GM04504 (cell line): Measurements from ENCODE around the gene CLSTN1.
"Not testable (repeated sequence)": the region's sequence is repeated elsewhere in the genome, so short reads cannot be mapped to it uniquely, and the experiment has no call there.

Experiments
- DNase-seq: peaks from one replicate; pipeline ENCODE4 v3.0.0-alpha.2; 2012; ENCODE audit warnings: low read depth

CLSTN1 gene

DNA sequence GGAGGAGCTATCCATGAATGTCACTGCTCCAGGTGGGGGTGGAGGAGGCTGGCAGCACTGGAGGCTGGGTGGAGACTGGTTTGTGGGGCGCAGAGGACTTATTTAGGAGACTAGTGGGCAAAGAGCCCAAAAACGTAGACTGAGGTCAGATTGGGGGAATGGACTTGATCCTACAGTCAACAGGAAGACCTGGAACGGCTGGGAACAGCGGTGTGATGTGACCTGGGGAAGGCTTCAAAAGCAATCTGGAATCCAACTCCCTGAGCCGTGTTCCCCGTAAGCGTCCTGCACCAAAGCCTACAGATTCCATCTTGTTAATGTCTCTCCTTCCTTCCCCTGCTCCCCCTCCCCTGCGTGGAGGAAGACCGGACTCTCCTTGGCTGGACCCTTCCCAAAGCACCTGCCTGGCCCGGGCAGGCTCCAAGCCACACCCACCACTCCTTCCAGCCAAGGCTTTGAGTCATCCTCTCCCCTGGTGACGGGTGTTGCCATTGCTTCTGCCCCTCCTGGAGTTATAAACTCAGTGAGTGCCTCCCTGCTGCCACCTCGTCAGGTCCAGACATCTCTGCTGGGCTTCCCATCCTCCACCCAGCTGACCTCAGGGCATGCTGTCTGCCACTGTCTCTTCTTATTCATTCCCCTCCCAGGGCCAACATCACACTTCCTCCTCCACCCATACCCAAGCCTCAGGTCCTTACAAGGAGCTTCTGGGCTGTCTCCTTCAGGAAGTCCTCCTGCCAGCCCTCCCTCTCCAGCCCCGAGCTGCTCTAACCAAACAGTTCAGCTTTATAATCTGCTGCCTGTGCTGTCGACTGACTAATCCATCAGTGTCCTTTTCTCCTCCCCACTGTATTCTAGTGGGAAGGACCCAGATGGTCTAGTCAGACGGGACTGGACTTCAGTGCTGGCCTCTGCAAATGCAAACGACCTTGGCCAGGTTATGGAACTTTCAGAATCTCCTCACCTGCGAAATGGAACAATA, 1.6 kb upstream of the CLSTN1 start:
- DNase-seq: peak; percentile 36

DNA sequence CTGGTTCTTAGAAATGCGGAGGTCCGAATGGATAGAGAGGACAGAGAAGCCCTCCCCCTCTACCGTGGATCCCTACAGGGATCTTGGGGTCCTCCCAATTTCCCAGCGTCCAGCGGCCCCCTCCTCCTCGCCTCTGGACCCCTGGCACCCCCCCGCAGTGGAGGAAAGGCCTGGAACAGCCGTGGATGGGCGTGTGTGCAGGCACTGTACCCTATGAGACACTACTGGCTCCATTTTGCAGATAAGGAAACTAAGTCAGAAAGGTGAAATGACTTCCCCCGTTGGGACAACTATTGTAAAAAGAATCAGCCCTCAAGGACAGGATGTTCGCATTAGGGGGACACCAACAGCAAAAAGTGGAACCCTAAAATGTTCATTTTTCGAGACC, 931 bp upstream of the CLSTN1 start:
- DNase-seq: no peak

DNA sequence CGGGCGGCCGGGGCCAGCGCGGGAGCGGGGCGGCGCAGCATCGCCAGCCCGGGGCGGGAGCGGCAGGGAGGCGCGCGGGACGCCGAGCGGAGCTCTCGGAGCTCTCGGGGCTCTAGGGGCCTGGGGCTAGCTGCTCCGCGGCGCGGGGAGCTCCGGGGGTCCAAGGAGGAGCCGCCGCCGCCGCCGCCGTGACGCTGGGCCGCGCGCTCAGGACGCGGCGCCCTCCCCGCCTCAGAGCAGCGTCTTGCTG, 147 bp downstream of the CLSTN1 start:
- DNase-seq: no peak

DNA sequence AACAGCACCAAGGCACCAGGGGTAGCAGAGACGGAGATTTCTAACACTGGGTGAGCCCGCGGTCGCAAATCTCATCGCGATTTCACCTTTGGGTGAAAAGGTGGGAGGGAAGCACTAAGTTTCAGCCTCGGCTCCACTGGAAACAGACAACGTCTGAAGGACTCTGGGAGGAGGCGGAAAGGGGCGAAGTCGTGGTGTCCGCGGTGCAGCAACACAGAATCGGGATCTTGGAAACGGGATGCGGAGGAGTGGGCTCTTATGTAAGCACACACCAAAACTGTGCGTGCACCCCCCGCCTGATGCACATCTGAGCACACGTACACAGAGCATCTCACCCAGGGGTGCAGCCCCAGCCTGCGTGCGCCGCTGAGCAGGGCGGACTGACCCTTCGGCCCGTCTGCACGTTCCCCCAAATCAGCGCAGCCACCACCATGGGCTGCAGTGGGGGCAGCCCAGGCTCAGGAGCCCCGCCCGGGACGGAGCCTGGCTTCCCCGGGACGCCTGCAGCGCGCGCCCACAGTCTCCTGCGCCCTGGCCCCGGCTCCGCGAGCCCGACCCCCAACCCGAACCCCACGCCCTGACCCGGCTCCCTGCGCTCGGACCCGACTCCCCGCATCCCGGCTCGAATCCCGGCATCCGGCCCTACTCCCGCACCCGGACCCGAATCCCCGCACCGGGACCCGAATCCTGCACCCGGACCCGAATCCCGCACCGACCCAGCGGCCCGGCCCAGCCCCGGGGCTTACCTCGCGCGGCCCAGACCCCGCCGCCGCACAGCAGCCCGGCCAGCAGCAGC, 670 bp downstream of the CLSTN1 start:
- DNase-seq: no peak

DNA sequence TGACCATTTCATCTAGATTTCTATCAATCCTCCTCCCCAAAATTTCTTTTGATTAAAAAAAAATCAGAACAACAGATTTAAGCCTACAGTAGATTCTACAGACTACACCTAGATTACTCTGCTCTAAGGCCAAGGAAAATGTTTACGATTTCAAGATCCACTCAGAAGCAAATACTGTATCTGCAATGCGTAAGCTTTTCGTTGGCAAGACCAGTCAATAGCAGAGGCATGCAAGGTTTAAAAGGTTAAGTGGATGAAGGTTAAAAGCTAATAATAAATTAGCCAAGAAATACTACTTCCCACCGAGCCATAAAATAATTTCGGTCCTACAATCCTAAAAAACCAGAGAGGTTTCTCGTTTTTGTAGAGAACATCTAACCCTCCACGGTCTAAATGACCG, 1.3 kb downstream of the CLSTN1 start:
- no peak for DNase-seq

DNA sequence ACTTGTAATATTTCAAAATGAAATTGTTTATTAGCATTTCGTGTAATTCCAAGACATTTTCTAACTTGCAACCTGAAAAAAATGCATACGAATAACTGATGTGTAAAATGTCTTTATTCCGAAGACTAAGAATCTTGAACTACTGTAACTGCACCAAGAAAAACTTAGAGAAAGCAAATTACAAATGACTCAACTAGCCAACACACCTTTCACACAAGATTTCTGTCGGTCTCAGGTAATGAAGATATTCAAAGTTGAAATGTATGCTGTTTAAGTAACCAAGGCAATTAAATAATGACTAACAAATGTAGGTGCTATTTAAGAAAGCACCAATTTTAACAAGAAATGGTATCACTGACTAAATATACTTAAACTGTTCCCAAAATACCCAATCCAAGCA, 2.1 kb downstream of the CLSTN1 start:
- no peak for DNase-seq

DNA sequence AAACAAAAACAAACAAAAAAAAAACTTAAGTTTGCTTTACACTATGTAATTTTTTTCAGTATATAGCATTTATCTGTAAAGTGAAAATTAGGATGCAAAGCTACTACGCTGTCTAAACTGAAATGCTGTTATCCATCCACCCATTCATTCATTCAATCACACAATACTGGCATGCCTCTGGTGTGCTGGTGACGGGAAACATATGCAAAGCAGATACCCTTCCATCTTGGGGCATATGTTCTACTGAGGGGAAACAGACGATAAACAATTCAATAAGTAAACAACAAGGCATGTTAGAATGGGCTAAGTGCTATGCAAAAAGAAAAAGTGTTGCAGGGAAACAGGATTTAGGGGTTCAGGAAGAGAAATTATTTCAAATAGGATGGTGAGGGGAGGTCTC, 3.2 kb downstream of the CLSTN1 start:
- DNase-seq: no peak

DNA sequence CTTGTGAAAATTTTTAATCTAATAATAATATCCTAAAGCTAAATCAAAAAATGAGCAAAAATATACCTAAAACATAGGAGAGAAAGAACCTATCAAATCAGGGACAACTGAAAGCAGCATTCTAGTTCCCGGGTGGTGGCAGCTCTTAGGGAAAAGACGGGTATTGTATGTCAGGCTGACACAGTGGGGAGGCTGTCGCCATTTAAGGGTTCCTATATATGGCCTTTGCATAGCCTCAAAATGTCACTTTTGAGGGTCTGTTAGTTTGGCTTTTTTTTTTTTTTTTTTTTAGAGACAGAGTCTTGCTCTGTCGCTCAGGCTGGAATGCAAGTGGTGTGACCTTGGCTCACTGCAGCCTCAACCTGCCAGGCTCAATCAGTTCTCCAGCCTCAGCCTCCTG, 6.0 kb downstream of the CLSTN1 start:
- DNase-seq: no peak

DNA sequence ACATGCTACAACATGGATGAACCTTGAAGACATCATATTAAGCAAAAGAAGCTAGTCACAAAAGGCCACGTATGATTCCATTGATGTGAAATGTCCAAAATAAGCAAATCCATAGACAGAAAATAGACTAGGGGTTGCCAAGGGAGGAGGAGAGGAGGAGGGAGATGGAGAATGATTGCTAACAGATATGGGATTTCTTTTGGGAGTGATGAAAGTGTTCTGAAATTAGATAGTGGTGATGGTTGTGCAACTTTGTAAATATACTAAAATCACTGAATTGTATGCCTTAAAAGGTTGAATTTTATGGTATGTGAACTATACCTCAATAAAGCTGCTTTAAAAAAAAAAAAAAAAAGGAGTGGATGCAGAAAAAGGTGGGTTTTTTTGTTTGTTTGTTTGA, 7.6 kb downstream of the CLSTN1 start:
- DNase-seq: no peak

DNA sequence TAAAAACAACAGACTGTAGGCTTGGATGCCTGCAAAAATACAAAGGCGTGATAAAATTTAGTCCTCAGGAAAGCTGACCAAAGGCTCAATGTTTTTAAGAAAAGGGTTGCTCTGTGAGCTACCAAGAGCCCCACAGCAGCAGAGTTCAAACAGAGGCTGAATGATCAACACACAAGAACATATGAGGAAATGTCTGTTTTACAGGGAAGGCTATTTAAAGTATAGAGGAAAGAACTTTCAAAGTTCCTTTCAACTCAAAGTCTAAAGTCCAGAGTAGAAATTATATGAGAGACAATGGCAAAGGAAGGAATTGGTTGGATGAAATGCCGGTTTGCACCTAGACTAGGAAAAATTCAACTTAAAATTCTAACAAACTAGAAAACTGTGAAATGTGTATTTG, 8.6 kb downstream of the CLSTN1 start:
- no peak for DNase-seq

DNA sequence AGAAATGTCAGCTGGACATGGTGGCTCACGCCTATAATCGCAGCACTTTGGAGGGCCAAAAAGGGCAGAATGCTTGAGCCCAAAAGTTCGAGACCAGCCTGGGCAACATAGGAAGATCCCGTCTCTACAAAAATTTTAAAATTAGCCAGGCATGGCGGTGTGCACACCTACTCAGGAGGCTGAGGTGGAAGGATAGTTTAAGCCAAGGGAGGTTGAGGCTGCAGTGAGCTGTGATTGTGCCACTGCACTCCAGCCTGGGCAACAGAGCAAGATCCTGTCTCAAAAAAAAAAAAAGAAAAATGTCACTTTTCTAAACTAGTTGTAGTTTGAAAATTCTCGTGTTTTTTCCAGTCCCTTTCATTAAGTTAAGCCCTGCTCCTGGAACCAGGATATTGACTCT, 9.1 kb downstream of the CLSTN1 start:
- DNase-seq: no peak

DNA sequence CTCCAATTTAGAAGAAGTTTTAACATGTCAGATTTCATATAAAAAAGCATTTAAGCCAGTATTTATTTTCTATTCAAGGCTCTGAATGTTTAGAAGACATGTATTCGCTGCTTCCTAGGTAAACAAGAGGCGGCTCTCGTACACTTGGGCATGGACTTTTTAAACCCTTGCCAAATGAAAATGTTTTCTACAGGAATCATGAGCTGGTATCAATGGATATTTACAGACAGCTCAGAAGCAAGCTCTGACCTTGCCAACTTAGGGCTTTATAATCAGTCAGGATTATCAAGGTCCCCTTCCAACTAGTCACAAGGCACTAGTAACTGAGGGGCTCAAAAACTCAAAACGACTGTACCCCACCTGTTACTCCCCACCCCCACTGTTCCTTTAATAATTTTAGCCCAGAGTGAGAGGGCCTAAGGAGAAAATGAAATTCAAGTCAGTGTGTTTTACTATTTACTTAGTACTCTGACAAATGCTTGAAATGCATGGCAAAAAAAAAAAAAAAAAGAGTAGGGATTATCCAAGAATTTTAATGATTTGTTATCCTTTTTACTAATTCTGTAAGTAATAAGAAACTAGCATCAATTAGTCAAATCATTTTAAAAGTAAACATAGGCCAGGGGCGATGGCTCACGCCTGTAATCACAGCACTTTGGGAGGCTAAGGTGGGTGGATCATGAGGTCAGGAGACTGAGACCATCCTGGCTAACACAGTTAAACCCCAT, 12.4 kb downstream of the CLSTN1 start:
- no peak for DNase-seq

DNA sequence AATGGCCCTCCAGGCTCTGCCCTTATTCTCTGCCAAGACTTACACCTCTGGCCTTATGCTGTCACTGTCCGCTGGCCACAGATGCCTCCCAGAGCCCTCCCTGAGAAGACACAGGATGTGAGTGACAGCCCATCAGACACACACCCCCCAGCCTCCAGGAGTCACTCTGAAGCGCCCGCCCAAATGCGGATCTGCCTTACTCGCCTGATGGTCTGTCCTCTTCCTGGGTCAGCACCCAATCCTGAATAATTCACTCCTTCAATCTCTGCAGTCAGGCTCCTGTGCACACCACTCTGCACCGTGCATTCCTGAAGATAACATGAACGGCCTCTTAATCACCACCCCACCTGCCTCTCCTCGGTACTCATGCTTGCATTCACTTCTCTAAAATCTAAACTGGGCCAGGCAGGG, 14.7 kb downstream of the CLSTN1 start:
- no peak for DNase-seq

DNA sequence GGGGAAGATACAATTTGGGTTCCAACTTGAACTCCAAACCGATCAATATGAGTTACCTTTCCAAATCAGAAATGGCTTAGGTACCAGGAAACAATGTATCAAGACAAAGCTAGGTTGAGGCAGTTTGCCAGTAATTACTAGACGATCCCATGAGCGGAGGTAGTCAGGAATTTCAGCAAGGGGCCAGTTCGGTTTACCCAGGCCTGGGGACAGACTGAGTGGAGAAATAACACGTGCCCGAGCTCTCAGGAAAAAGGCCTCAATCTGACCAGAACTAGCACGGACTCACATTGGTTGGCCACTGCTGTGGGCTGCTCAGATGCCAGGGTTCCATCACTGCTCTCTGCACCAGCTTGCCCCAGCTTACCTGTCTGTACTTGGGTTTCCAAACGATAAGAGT, 15.3 kb downstream of the CLSTN1 start:
- no peak for DNase-seq

DNA sequence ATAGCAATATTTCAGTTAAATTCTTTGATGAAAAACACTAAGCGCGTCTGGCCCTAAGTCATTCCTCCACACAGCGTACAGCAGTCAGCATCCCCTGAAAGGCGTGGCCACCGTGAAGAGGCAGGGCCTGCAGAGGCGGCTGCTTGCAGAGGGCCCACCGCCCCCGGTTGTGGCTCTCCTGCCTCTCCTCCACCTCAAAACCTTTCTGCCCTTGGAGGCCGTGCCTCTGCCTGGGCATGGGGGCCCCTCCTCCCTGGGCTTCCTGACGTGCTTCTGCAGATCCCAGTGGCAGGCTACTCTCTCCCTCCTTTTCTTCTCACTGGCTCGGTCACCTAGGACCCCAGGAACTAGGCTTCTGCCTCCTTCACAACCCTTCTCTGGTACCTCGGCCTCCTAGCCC, 16.2 kb downstream of the CLSTN1 start:
- no peak for DNase-seq

DNA sequence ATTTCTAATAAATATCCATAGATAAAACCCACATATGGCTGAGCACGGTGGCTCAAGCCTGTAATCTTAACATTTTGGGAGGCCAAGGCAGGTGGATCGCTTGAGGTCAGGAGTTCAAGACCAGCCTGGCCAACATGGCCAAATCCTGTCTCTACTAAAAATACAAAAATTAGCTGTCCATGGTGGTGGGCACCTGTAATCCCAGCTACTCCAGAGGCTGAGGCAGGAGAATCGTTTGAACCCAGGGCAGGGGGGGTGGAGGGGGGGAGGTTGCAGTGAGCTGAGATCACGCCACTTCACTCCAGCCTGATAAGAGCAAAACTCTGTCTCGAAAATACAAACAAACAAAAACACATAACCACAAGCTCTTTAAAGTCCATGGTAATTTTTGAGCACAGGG, 17.8 kb downstream of the CLSTN1 start:
- not testable (repeated sequence) for DNase-seq

DNA sequence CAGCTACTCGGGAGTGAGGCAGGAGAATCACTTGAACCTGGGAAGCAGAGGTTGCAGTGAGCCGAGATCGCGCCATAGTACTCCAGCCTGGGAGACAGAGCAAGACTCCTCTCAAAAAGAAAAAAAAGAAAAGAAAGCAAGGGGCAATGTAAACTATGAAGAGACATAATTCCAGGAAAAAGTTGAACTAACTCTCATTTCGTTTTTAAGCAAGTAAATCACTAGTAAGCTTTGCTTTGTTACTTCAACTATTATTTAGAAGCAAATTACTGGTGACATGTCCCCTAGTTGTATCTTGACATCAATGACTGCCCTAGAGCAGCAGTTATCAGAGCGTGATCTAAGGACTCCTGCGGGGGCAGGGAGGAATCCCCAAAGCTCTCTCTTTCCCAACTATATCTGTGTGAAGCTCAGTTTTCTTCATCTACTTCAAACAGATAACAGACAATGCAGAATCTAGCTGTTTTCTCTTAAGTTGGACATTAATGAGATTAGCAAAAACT, 18.7 kb downstream of the CLSTN1 start:
- no peak for DNase-seq

DNA sequence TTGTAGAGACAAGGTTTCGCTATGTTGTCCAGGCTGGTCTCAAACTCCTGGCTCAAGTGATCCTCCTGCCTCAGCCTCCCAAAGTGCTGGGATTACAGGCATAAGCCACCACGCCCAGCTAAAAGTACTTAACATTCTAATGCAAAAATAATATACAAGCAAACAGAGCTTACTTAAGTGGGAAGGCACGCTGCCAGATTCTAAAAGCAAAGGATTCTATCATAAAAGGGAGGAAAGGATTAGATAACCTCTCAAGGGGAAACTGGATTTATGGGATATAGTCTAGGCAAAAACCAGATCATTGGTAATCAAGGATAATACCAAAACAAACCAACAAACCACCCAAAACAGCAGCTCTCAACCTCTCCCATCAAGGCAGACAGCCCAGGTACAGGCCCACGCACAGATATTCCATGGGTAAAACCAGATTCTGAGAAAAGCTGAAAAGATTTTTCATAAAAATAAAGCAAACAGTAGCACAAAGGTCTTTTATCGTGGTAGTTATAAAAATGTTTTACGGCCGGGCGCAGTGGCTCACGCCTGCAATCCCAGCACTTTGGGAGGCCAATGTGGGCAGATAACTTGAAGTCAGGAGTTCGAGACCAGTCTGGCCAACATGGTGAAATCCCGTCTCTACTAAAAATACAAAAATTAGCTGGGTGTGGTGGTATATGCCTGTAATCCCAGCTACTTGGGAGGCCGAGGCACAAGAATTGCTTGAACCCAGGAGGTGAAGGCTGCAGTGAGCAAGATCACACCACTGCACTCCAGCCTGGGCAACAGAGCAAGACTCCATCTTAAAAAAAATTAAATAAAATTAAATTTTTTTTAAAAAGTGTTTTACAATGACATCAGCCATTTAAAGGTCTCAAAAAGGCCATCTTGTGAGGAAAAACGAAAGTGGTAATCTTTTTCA, 20.5 kb downstream of the CLSTN1 start:
- DNase-seq: not testable (repeated sequence)

DNA sequence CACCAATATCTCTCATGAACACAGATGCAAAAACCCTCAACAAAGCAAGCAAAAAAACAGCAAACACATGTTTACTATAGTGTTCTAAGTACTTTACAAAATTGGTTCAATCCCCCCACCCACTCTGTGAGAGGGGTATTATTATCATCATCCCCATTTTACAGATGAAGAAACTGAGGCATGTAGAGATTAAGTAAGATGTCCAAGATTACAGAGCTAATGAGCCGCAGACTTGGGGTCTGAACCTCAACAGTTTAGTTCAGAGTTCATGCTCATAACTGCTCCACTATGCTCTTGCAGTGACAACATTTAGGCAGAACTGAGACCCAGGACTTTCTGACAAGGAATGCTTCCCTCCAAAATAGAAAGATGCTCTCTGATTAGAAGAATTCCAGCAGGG, 21.9 kb downstream of the CLSTN1 start:
- DNase-seq: no peak

DNA sequence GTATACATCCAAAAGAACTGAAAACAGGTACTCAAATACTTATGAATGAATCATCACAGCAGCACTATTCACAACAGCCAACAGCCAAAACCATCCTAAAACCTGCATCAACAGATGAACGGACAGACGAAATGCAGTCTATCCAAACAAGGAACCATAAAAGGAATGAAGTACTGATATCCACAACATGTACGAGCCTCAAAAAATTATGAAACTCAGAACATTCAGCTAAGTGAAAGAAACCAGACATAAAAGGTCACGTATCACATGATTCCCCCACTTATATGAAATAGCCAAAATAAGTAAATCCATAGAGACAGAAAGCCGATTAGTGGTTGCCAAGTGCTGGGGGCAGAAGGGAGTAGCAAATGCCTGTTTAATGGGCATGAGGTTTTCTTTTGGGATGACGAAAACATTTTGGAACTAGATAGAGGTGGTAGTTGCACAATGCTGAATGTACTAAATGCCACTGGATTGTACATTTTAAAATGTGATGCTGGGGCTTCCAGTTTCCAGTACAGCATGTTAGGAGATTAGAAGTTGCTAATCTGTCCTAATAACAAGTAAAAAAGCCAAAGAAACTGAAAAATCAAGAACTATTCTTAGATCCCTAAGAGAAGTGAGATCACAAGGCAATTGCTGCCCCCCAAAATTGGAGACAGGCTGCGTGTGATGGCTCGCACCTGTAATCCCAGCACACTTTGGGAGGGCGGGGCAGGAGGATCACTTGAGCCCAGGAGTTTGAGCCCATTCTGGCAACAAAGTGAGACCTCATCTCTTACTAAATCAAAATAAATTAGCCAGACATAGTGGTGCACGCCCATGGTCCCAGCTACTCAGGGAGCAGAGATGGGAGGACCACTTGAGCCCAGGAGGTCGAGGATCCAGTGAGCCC, 25.3 kb downstream of the CLSTN1 start:
- DNase-seq: peak; percentile 22

DNA sequence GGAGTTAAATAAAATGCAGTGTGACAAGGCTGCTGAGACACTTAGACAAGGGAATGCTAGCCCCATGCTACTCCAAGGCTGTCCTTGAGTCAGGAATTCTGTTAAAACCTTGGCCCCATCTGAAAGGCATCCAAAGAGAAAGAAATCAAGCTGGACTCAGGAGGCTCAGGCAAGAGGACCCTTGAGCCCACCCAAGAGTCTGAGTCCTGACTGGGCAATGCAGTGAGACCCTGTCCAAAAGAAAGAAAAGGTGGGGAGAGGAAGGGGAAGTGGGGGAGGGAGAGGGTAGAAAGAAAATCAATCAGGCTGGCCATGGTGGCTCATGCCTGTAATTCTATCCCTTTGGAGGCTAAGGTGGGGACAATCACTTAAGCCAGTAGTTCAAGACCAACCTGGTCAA, 26.7 kb downstream of the CLSTN1 start:
- DNase-seq: no peak
